OCI-LY1 (cell line): ENCODE measurements around the gene GATAD2A.

Source experiments
- CTCF ChIP-seq: fragments of 200-600 bp; sonication (generic), shearing (Covaris generic); IDR thresholded peaks from 2 replicates; pipeline ENCODE4 v1.5.1; 2017; ENCODE audit warnings: mild to moderate bottlenecking, antibody characterized with exemption, low read length, moderate library complexity, mixed read lengths
- EZH2 ChIP-seq: fragments of 200-600 bp; sonication (generic), shearing (Covaris generic); IDR thresholded peaks from 2 replicates; pipeline ENCODE4 v1.8.0; 2017; ENCODE audit warnings: borderline replicate concordance, mixed run types, mild to moderate bottlenecking, antibody characterized with exemption, low read length, moderate library complexity, mixed read lengths

GRCh38 chr19:19426799-19427198, 21.3 kb downstream of the GATAD2A start:
- no peak for TF ChIP-seq CTCF
- TF ChIP-seq EZH2: no peak
